ENCODE results near the gene TRMT44. TPM values are rescaled to one million over a fixed set of nuclear protein-coding genes. Genes with fewer than 3 reads are reported as not detected.
"Not testable (repeated sequence)": the region's sequence is repeated elsewhere in the genome, so short reads cannot be mapped to it uniquely, and the experiment has no call there.

Gene TRMT44
- total RNA-seq, 1 experiment from 2014 or later = 15.3 TPM

DNA sequence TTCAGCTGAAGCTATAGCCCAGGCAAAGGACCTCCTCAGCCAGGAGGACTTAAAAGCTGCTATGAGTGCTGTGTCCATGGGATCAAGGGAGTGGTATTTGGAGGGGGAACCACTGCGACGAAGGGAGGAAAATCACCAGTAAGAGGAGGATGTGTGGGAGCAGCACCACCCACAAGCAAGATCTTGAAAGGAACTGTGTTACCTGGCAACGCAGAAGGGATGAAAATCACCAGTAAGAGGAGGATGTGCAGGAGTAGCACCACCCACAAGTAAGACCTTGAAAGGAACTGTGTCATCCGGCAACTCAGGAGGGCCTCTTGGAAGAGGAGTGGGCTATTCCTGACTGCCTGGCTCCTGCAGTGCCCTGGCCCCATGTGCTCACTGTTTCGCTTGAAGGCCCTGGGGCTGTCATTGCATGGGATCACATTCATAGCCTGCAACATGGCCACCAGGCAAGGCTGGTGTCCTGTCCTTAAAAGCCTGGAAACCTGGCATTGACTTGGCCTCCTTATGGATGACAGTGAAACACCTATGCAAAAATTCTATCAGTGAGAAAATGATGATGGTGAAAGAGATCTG, 48.3 kb downstream of the TRMT44 start:
- no TSS peak for BruUV-seq (replicated peaks)
- Histone ChIP-seq H3K4me1 (ENCODE audit: insufficient read depth, low read length) (no peaks in the 10 kb centered on the region), H3K9me2 (replicated peaks; ENCODE audit: low read length) (no peaks in the 10 kb centered on the region)

DNA sequence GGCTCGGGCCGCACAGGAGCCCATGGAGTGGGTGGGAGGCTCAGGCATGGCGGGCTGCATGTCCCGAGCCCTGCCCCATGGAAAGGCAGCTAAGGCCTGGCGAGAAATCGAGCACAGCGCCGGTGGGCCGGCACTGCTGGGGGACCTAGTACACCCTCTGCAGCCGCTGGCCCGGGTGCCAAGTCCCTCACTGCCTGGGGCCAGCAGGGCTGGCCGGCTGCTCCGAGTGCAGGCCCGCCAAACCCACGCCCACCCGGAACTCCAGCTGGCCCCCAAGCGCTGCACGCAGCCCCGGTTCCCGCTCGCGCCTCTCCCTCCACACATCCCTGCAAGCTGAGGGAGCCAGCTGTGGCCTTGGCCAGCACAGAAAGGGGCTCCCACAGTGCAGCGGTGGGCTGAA, 50.9 kb downstream of the TRMT44 start:
- H3K4me2 ChIP-seq (ENCODE audit: low read length); DNase-seq; H3K9me2 ChIP-seq (replicated peaks; ENCODE audit: low read length); intact Hi-C loops (cut with micrococcal nuclease); H4K20me1 ChIP-seq (ENCODE audit: low read length); H3K4me3 ChIP-seq (ENCODE audit: low read length); H3K79me2 ChIP-seq (ENCODE audit: low read length); CTCF ChIA-PET; ATAC-seq; H3K9ac ChIP-seq (ENCODE audit: low read length); BruUV-seq (replicated peaks); H3K4me1 ChIP-seq (ENCODE audit: insufficient read depth, low read length); H3F3A ChIP-seq (ENCODE audit: low read length, unreplicated experiment); H3K27ac ChIP-seq (ENCODE audit: low read length); H3K9me3 ChIP-seq (ENCODE audit: low read length); H3K36me3 ChIP-seq (ENCODE audit: low read depth, low read length); H2AFZ ChIP-seq (ENCODE audit: low read length); POLR2A ChIA-PET (ENCODE audit: unreplicated experiment); H3K27me3 ChIP-seq (ENCODE audit: low read length): not testable (repeated sequence)

More for the DNA sequence above, 48.3 kb downstream of the TRMT44 start:
- Histone ChIP-seq H3F3A (ENCODE audit: low read length, unreplicated experiment) (no peaks in the 10 kb centered on the region), H3K36me3 (ENCODE audit: low read depth, low read length) (no peaks in the 10 kb centered on the region), H3K4me3 (ENCODE audit: low read length) (no peak overlapping the region), H4K20me1 (ENCODE audit: low read length) (no peaks in the 10 kb centered on the region), H3K27ac (ENCODE audit: low read length) (no peak overlapping the region), H3K9me3 (ENCODE audit: low read length) (no peaks in the 10 kb centered on the region), H3K27me3 (ENCODE audit: low read length) (no peaks in the 10 kb centered on the region), H3K9ac (ENCODE audit: low read length) (no peak overlapping the region), H2AFZ (ENCODE audit: low read length) (no peak overlapping the region), H3K4me2 (ENCODE audit: low read length) (no peak overlapping the region), H3K79me2 (ENCODE audit: low read length) (no peaks in the 10 kb centered on the region)
- DNase-seq (no peak), ATAC-seq (no peak)
- ChIA-PET POLR2A (ENCODE audit: unreplicated experiment) (no interaction called here), CTCF (no interaction called here)
- TF ChIP-seq CTCF (conservative IDR thresholded peaks at IDR 0.05; ENCODE audit: low read depth, low read length) = no peak
- no peak for TF ChIP-seq EZH2 (IDR thresholded peaks at IDR 0.05; ENCODE audit: low read length, unreplicated experiment)
- no peak for TF ChIP-seq EZH2phosphoT487 (IDR thresholded peaks at IDR 0.05; ENCODE audit: borderline replicate concordance, low read length)
- intact Hi-C loops (cut with micrococcal nuclease) = no loop called here

- ChIA-PET POLR2A (ENCODE audit: unreplicated experiment) (no interaction called here), CTCF (interaction anchor here (0.7 kb wide), 1 partner anchor 27 kb away, joined by 3 read pairs; no protein-coding TSS in a partner anchor)
- intact Hi-C loops (cut with micrococcal nuclease) = no loop called here
Observed at GRCh38 chr4:8492174-8492573, 51.6 kb downstream of the TRMT44 start.

More at GRCh38 chr4:8492174-8492573, 51.6 kb downstream of the TRMT44 start:
- H3K27me3 ChIP-seq (ENCODE audit: low read length) = no peaks in the 10 kb centered on the region
- no peaks in the 10 kb centered on the region for H3K79me2 ChIP-seq (ENCODE audit: low read length)
- no peak overlapping the region for H3K9ac ChIP-seq (ENCODE audit: low read length)
- no peak for TF ChIP-seq CTCF (conservative IDR thresholded peaks at IDR 0.05; ENCODE audit: low read depth, low read length)
- TF ChIP-seq EZH2phosphoT487 (IDR thresholded peaks at IDR 0.05; ENCODE audit: borderline replicate concordance, low read length) = no peak
- ATAC-seq = no peak
- H3K36me3 ChIP-seq (ENCODE audit: low read depth, low read length) = no peaks in the 10 kb centered on the region
- H3K4me1 ChIP-seq (ENCODE audit: insufficient read depth, low read length) = no peaks in the 10 kb centered on the region
- no peak for DNase-seq
- no peaks in the 10 kb centered on the region for H3K9me3 ChIP-seq (ENCODE audit: low read length)
- H3K4me2 ChIP-seq (ENCODE audit: low read length) = no peak overlapping the region
- no peak overlapping the region for H2AFZ ChIP-seq (ENCODE audit: low read length)
- BruUV-seq (replicated peaks) = no TSS peak
- H3K4me3 ChIP-seq (ENCODE audit: low read length) = no peak overlapping the region
- no peaks in the 10 kb centered on the region for H3F3A ChIP-seq (ENCODE audit: low read length, unreplicated experiment)
- H3K9me2 ChIP-seq (replicated peaks; ENCODE audit: low read length) = no peaks in the 10 kb centered on the region
- no peak overlapping the region for H3K27ac ChIP-seq (ENCODE audit: low read length)
- H4K20me1 ChIP-seq (ENCODE audit: low read length) = no peaks in the 10 kb centered on the region

All from PC-3 (cell line).